T-helper 9 cell (primary cell): Measurements from ENCODE around the gene NSMCE3.

ENCODE experiments used
- DNase-seq: peaks from one replicate; pipeline ENCODE4 v3.0.0-alpha.2; 2020
- total RNA-seq, 2 donors: gene quantifications; one replicate each; lab custom pipeline; 2026; lab: John Stamatoyannopoulos, UW

Gene NSMCE3
- total RNA-seq: 73.2 to 211 reads per million in 2 donors

GRCh38 chr15:29269485-29270168 lies at the start of gene NSMCE3:
TSS of gene NSMCE3 (minus strand) at chr15:29269822. CDS start at chr15:29269705, 117 bp downstream.
- DNase-seq: peak; percentile 82

- no peak for DNase-seq
Measured at GRCh38 chr15:29316422-29316821, 46.8 kb upstream of the NSMCE3 start.

- DNase-seq: no peak
Measured at GRCh38 chr15:29312387-29312786, 42.8 kb upstream of the NSMCE3 start.

GRCh38 chr15:29311696-29312095 lies 42.1 kb upstream of the NSMCE3 start:
- no peak for DNase-seq

GRCh38 chr15:29309139-29309538 lies 39.5 kb upstream of the NSMCE3 start:
- no peak for DNase-seq

- no peak for DNase-seq
Measured at GRCh38 chr15:29308299-29308698, 38.7 kb upstream of the NSMCE3 start.

GRCh38 chr15:29305556-29305955 lies 35.9 kb upstream of the NSMCE3 start:
- no peak for DNase-seq

GRCh38 chr15:29302871-29303270 lies 33.2 kb upstream of the NSMCE3 start:
- DNase-seq: no peak

GRCh38 chr15:29299784-29300183 lies 30.2 kb upstream of the NSMCE3 start:
- DNase-seq: no peak

GRCh38 chr15:29299331-29299730 lies 29.7 kb upstream of the NSMCE3 start:
- DNase-seq: no peak

GRCh38 chr15:29294732-29295325 lies 25.2 kb upstream of the NSMCE3 start:
- DNase-seq: no peak

- no peak for DNase-seq
Measured at GRCh38 chr15:29291067-29291845, 21.6 kb upstream of the NSMCE3 start.

GRCh38 chr15:29289173-29289572 lies 19.6 kb upstream of the NSMCE3 start:
- no peak for DNase-seq

- DNase-seq: no peak
Measured at GRCh38 chr15:29285386-29285785, 15.8 kb upstream of the NSMCE3 start.

- DNase-seq: no peak
Measured at GRCh38 chr15:29283381-29283780, 13.8 kb upstream of the NSMCE3 start.

GRCh38 chr15:29280514-29280913 lies 10.9 kb upstream of the NSMCE3 start:
- DNase-seq: no peak

GRCh38 chr15:29278436-29279105 lies 8.9 kb upstream of the NSMCE3 start:
- no peak for DNase-seq

GRCh38 chr15:29276366-29276765 lies 6.7 kb upstream of the NSMCE3 start:
- no peak for DNase-seq

- no peak for DNase-seq
Measured at GRCh38 chr15:29275855-29276254, 6.2 kb upstream of the NSMCE3 start.

GRCh38 chr15:29274946-29275345 lies 5.3 kb upstream of the NSMCE3 start:
- no peak for DNase-seq

GRCh38 chr15:29272219-29272618 lies 2.6 kb upstream of the NSMCE3 start:
- DNase-seq: no peak

GRCh38 chr15:29270976-29271375 lies 1.4 kb upstream of the NSMCE3 start:
- no peak for DNase-seq
